ENCODE measurements around the gene AUH. TPM values are rescaled to one million over a fixed set of nuclear protein-coding genes. Genes with fewer than 3 reads are reported as not detected.

The AUH gene
- total and polyA plus RNA-seq, 10 of the 15 experiments (the other 5 are each of a cell fraction or from before 2014, with no cell fraction given) = 1.7 to 7.3 (median 4.6) TPM

GRCh38 chr9:91180240-91180929 lies 181.3 kb downstream of the AUH start:
- H3K4me3 ChIP-seq = no peak overlapping the region
- SMC1A ChIA-PET (ENCODE audit: uncharacterized antibody, unreplicated experiment) = no interaction called here
- no peak overlapping the region for H3K9ac ChIP-seq (ENCODE audit: control insufficient read depth, insufficient read depth, low read length)
- WGBS (ENCODE audit: insufficient coverage, insufficient replicate concordance, low lambda C conversion rate, missing lambda C conversion rate) = 32% methylated on average over 16 of the region's 16 CpGs
- no peaks in the 10 kb centered on the region for H4K20me1 ChIP-seq (ENCODE audit: control insufficient read depth, insufficient read depth)
- intact Hi-C loops (cut with micrococcal nuclease; ENCODE audit: unreplicated experiment) = no loop called here
- no peaks in the 10 kb centered on the region; the same call in 2 of the 3 replicates for H3K9me3 ChIP-seq (replicated peaks; ENCODE audit: control insufficient read depth, insufficient read depth, low read length)
- in situ Hi-C loops (cut with MboI) = no loop called here
- ATAC-seq = no peak
- RAD21 ChIA-PET (ENCODE audit: unreplicated experiment) = no interaction called here
- FAIRE-seq = no peak
- no peaks in the 10 kb centered on the region for H3K79me2 ChIP-seq (ENCODE audit: control insufficient read depth, insufficient read depth, low read length)
- no peak overlapping the region for H3K4me2 ChIP-seq (ENCODE audit: control insufficient read depth, insufficient read depth)
- no peak overlapping the region for H2AFZ ChIP-seq (ENCODE audit: control insufficient read depth, low read depth, low read length)
- no peak for DNase-seq (ENCODE audit: low read depth, low spot score)
- no peaks in the 10 kb centered on the region; a peak in 2 of 4 replicates for H3K27me3 ChIP-seq (replicated peaks in 1 of 2; ENCODE audit: control insufficient read depth in 2 of 2, insufficient read depth in 2 of 2, low read length in 1 of 2)
- POLR2A ChIA-PET = no interaction called here
- no peaks in the 10 kb centered on the region for H3K4me1 ChIP-seq (ENCODE audit: control insufficient read depth, insufficient read depth, low read length)
- H3K36me3 ChIP-seq (ENCODE audit: control insufficient read depth in 2 of 2, insufficient read depth in 2 of 2, low read length in 1 of 2) = no peaks in the 10 kb centered on the region
- TF ChIP-seq E2F4 (IDR thresholded peaks at IDR 0.05; ENCODE audit: low read depth, low read length) = no peak
- no peak for TF ChIP-seq TCF12 (IDR thresholded peaks at IDR 0.05; ENCODE audit: low read depth, low read length)
- no peak for TF ChIP-seq TBL1XR1 (IDR thresholded peaks at IDR 0.05; ENCODE audit: low read depth, low read length)
- no peak for TF ChIP-seq NFIC (IDR thresholded peaks at IDR 0.05; ENCODE audit: low read depth, low read length)
- no peak for TF ChIP-seq IRF4 (IDR thresholded peaks at IDR 0.05; ENCODE audit: low read depth, low read length)
- TF ChIP-seq HCFC1 (IDR thresholded peaks at IDR 0.05; ENCODE audit: low read length) = no peak
- TF ChIP-seq, protein P1, sequence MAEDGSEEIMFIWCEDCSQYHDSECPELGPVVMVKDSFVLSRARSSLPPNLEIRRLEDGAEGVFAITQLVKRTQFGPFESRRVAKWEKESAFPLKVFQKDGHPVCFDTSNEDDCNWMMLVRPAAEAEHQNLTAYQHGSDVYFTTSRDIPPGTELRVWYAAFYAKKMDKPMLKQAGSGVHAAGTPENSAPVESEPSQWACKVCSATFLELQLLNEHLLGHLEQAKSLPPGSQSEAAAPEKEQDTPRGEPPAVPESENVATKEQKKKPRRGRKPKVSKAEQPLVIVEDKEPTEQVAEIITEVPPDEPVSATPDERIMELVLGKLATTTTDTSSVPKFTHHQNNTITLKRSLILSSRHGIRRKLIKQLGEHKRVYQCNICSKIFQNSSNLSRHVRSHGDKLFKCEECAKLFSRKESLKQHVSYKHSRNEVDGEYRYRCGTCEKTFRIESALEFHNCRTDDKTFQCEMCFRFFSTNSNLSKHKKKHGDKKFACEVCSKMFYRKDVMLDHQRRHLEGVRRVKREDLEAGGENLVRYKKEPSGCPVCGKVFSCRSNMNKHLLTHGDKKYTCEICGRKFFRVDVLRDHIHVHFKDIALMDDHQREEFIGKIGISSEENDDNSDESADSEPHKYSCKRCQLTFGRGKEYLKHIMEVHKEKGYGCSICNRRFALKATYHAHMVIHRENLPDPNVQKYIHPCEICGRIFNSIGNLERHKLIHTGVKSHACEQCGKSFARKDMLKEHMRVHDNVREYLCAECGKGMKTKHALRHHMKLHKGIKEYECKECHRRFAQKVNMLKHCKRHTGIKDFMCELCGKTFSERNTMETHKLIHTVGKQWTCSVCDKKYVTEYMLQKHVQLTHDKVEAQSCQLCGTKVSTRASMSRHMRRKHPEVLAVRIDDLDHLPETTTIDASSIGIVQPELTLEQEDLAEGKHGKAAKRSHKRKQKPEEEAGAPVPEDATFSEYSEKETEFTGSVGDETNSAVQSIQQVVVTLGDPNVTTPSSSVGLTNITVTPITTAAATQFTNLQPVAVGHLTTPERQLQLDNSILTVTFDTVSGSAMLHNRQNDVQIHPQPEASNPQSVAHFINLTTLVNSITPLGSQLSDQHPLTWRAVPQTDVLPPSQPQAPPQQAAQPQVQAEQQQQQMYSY (CRISPR knock-in tag; IDR thresholded peaks at IDR 0.05) = no peak
- no peak for TF ChIP-seq CBX3 (IDR thresholded peaks at IDR 0.05; ENCODE audit: borderline replicate concordance, low read depth)
- BruUV-seq (replicated peaks) = no TSS peak
- H3K27ac ChIP-seq (ENCODE audit: control insufficient read depth, insufficient read depth) = no peak overlapping the region
- CTCF ChIA-PET = no interaction called here
